Panc1 (cell line): Measurements from ENCODE around the gene CWF19L1. TPM values are rescaled to one million over a fixed set of nuclear protein-coding genes. Genes with fewer than 3 reads are reported as not detected.

Source experiments
- ATAC-seq: fragments of 200-7000 bp; cut with Tn5 transposase; 2 replicates; pipeline ENCODE4 v1.9.1; 2020; ENCODE audit warnings: mild to moderate bottlenecking, moderate library complexity
- BruUV-seq: library from RNA; stranded (reverse); fragments of 400-500 nt; replicated peaks from 2 replicates; lab custom pipeline; 2021; lab: Mats Ljungman, UMichigan
- CTCF ChIA-PET: fragments of 300-600 bp; sonication (Branson Sonifier 250); formaldehyde crosslinking; loops from one replicate; lab custom pipeline; 2022; ENCODE audit warnings: antibody characterized with exemption; lab: Charles Lee
- POLR2A ChIA-PET: fragments of 300-600 bp; sonication (Branson Sonifier 250); formaldehyde crosslinking; loops from one replicate; lab custom pipeline; 2022; ENCODE audit warnings: antibody characterized with exemption; lab: Charles Lee
- DNase-seq: peaks from one replicate; pipeline ENCODE4 v3.0.0-alpha.2; 2010; ENCODE audit warnings: low read depth, low spot score
- H3K27ac ChIP-seq: 2 replicates; pipeline ENCODE4 v1.5.1; 2011; ENCODE audit warnings: mild to moderate bottlenecking, low read length, inconsistent platforms
- H3K27me3 ChIP-seq: fragments of 200-500 bp; sonication (Bioruptor generic); 2 replicates; pipeline ENCODE4 v1.6.0; 2014; ENCODE audit warnings: low read length, inconsistent platforms; ENCODE audit not compliant: control insufficient read depth, insufficient read depth
- H3K36me3 ChIP-seq: fragments of 200-500 bp; sonication (Bioruptor generic); 2 replicates; pipeline ENCODE4 v1.5.1; 2014; ENCODE audit warnings: inconsistent platforms, mild to moderate bottlenecking, low read length, moderate library complexity; ENCODE audit not compliant: control insufficient read depth, insufficient read depth
- H3K4me1 ChIP-seq: 2 replicates; pipeline ENCODE4 v1.5.1; 2011; ENCODE audit warnings: inconsistent platforms, mild to moderate bottlenecking, low read length, moderate library complexity; ENCODE audit not compliant: control insufficient read depth, insufficient read depth
- H3K4me3 ChIP-seq, 2 experiments: 2 replicates each; pipeline ENCODE4 v1.5.1; 2011 to 2012; ENCODE audit warnings: low read depth in 2 of 2, low read length in 2 of 2, mild to moderate bottlenecking in 2 of 2, inconsistent platforms in 1 of 2, moderate library complexity in 1 of 2
- H3K9me3 ChIP-seq: fragments of 200-500 bp; sonication (Bioruptor generic); 2 replicates; pipeline ENCODE4 v1.5.1; 2014; ENCODE audit warnings: low read depth, mild to moderate bottlenecking, inconsistent platforms, low read length, moderate library complexity; ENCODE audit not compliant: control insufficient read depth, insufficient read depth
- POLR2AphosphoS5 ChIP-seq: IDR thresholded peaks from 2 replicates; pipeline ENCODE4 v1.6.1; 2012; ENCODE audit warnings: mild to moderate bottlenecking, low read depth, low read length, moderate library complexity
- SIN3A ChIP-seq: IDR thresholded peaks from 2 replicates; pipeline ENCODE4 v1.6.1; 2012; ENCODE audit warnings: low read depth, mild to moderate bottlenecking, low read length, moderate library complexity, borderline replicate concordance; ENCODE audit not compliant: insufficient read depth
- TCF7L2 ChIP-seq: IDR thresholded peaks from 2 replicates; pipeline ENCODE4 v1.6.1; 2011; ENCODE audit warnings: mild to moderate bottlenecking, low read depth, low read length, inconsistent platforms
- in situ Hi-C: cut with HindIII; loops from 2 replicates; pipeline ENCODE4 v1.10.0; 2016; ENCODE audit warnings: low sequenced_read_pairs, low pct_unique_long_range_greater_than_20kb
- intact Hi-C: fragments of 100-400 bp; cut with micrococcal nuclease; formaldehyde crosslinking; loops from one replicate; pipeline ENCODE4 v1.10.0; 2022; ENCODE audit not compliant: unreplicated experiment
- total RNA-seq: library from RNA; stranded (reverse); gene quantifications from one replicate; pipeline ENCODE4 v1.2.1, GENCODE V29; 2021; ENCODE audit not compliant: unreplicated experiment
- TF ChIP-seq, protein P1 (sequence below), 2 experiments: IDR thresholded peaks; 2 replicates each; pipeline ENCODE4 v1.6.1; 2011 to 2012; ENCODE audit warnings: low read depth in 2 of 2, control low read depth in 1 of 2, low read length in 1 of 2, mild to moderate bottlenecking in 1 of 2, moderate library complexity in 1 of 2; ENCODE audit not compliant: insufficient read depth in 1 of 2
- TF ChIP-seq, protein P2 (sequence below): fragments of 450-650 bp; IDR thresholded peaks from 2 replicates; pipeline ENCODE4 v1.5.1; 2017; ENCODE audit warnings: mild to moderate bottlenecking

The CWF19L1 gene
- total RNA-seq, 1 experiment from 2014 or later, result 33.4 TPM

DNA sequence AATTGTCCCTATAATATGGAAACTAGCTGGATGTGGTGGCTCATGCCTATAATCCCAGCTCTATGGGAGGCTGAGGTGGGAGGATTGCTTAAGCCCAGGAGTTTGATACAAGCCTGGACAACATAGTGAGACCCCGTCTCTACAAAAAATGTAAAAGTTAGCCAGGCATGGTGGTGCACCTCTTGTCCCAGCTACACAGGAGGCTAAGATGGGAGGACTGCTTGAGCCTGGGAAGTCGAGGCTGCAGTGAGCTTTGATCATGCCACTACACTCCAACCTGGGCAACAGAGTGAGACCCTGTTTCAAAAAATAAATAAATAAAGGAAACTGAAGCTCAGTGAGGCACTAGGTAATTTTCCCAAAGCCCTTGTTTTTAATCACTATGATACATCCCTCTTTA, 65.9 kb downstream of the CWF19L1 start:
- in situ Hi-C loops, result no loop called here
- intact Hi-C loops, result no loop called here
- CTCF ChIA-PET, result no interaction called here
- no peak overlapping the region for H3K27ac ChIP-seq
- DNase-seq (no peak), ATAC-seq (no peak)
- no peak overlapping the region for H3K4me3 ChIP-seq
- H3K4me1 ChIP-seq, result no peaks in the 10 kb centered on the region
- POLR2A ChIA-PET, result no interaction called here
- peaks cover 68% of the 10 kb centered on the region for H3K36me3 ChIP-seq
- no peaks in the 10 kb centered on the region for H3K27me3 ChIP-seq
- TF ChIP-seq TCF7L2, result no peak
- no TSS peak for BruUV-seq
- no peaks in the 10 kb centered on the region for H3K9me3 ChIP-seq

DNA sequence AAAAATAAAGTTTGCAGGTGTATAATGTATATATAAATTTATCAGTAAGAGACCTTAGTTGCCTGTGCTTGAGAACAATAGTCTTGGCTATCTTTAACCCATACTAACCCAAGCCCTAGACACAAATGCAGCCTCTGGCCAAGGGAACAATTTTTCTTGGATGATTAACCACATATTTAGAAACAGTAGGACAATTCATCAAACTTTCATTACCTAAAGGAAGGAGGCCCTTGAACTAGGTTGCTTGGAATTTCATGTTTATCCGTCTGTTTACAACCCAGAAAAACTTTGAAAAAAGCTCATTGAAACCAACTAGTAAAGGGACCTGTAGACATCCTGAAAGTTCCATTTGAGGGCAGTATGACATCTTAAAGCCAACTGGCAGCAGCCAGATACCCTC, 72.7 kb downstream of the CWF19L1 start:
- Histone ChIP-seq H3K36me3 (peaks cover 53% of the 10 kb centered on the region), H3K9me3 (no peaks in the 10 kb centered on the region), H3K4me3 (no peak overlapping the region), H3K27ac (no peak overlapping the region), H3K27me3 (no peaks in the 10 kb centered on the region), H3K4me1 (no peaks in the 10 kb centered on the region)
- ChIA-PET CTCF (no interaction called here), POLR2A (no interaction called here)
- DNase-seq (no peak), ATAC-seq (no peak)
- intact Hi-C loops (no loop called here), in situ Hi-C loops (no loop called here)
- no TSS peak for BruUV-seq
- no peak for TF ChIP-seq TCF7L2

DNA sequence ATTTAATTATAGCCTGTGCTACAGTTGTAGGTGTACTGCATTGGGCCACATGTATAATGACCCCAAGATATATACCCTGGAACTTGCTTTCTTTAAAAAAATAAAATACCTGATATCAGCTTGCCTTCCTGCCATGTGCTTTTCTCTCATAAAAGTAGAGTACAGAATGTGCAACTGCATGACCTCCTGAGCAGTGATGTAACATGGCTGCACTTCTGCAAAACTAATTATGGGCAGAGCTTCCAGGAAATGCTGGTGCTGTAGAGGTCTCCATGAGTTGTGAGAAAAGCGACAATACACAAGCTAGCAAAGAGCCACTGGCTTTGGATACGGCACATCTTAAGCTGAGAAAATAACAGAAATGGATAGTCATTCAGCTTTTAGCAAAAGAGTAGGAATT, 75.1 kb downstream of the CWF19L1 start:
- no peak overlapping the region for H3K4me3 ChIP-seq
- no peaks in the 10 kb centered on the region for H3K9me3 ChIP-seq
- in situ Hi-C loops, result no loop called here
- H3K36me3 ChIP-seq, result peaks cover 45% of the 10 kb centered on the region
- H3K4me1 ChIP-seq, result peaks cover 3% of the 10 kb centered on the region; the same call in 1 of the 2 replicates
- no peak for ATAC-seq
- no peak for DNase-seq
- BruUV-seq, result no TSS peak
- CTCF ChIA-PET, result no interaction called here
- POLR2A ChIA-PET, result interaction anchor here (0.6 kb wide), 1 partner anchor 169 kb away, joined by 5 read pairs; no protein-coding TSS in a partner anchor
- H3K27ac ChIP-seq, result no peak overlapping the region
- H3K27me3 ChIP-seq, result no peaks in the 10 kb centered on the region
- TF ChIP-seq, protein P1, sequence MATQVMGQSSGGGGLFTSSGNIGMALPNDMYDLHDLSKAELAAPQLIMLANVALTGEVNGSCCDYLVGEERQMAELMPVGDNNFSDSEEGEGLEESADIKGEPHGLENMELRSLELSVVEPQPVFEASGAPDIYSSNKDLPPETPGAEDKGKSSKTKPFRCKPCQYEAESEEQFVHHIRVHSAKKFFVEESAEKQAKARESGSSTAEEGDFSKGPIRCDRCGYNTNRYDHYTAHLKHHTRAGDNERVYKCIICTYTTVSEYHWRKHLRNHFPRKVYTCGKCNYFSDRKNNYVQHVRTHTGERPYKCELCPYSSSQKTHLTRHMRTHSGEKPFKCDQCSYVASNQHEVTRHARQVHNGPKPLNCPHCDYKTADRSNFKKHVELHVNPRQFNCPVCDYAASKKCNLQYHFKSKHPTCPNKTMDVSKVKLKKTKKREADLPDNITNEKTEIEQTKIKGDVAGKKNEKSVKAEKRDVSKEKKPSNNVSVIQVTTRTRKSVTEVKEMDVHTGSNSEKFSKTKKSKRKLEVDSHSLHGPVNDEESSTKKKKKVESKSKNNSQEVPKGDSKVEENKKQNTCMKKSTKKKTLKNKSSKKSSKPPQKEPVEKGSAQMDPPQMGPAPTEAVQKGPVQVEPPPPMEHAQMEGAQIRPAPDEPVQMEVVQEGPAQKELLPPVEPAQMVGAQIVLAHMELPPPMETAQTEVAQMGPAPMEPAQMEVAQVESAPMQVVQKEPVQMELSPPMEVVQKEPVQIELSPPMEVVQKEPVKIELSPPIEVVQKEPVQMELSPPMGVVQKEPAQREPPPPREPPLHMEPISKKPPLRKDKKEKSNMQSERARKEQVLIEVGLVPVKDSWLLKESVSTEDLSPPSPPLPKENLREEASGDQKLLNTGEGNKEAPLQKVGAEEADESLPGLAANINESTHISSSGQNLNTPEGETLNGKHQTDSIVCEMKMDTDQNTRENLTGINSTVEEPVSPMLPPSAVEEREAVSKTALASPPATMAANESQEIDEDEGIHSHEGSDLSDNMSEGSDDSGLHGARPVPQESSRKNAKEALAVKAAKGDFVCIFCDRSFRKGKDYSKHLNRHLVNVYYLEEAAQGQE (IDR thresholded peaks at IDR 0.05; ENCODE audit: insufficient read depth in 1 of 2, low read depth in 2 of 2, low read length in 1 of 2), result no peak
- TF ChIP-seq, protein P2, sequence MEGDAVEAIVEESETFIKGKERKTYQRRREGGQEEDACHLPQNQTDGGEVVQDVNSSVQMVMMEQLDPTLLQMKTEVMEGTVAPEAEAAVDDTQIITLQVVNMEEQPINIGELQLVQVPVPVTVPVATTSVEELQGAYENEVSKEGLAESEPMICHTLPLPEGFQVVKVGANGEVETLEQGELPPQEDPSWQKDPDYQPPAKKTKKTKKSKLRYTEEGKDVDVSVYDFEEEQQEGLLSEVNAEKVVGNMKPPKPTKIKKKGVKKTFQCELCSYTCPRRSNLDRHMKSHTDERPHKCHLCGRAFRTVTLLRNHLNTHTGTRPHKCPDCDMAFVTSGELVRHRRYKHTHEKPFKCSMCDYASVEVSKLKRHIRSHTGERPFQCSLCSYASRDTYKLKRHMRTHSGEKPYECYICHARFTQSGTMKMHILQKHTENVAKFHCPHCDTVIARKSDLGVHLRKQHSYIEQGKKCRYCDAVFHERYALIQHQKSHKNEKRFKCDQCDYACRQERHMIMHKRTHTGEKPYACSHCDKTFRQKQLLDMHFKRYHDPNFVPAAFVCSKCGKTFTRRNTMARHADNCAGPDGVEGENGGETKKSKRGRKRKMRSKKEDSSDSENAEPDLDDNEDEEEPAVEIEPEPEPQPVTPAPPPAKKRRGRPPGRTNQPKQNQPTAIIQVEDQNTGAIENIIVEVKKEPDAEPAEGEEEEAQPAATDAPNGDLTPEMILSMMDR, result no peak
- no peak for TF ChIP-seq SIN3A
- no peak for TF ChIP-seq POLR2AphosphoS5
- TF ChIP-seq TCF7L2, result no peak
- intact Hi-C loops, result no loop called here
